Suppressor macrophage treated with lipopolysaccharide for 1 hour (primary cell): ENCODE results near the gene NSD2.
"Not testable (repeated sequence)": the region's sequence is repeated elsewhere in the genome, so short reads cannot be mapped to it uniquely, and the experiment has no call there.

Source experiments
- DNase-seq, 3 donors: peaks; one replicate each; pipeline ENCODE4 v3.0.0-alpha.2; 2020 to 2022

The NSD2 gene

DNA sequence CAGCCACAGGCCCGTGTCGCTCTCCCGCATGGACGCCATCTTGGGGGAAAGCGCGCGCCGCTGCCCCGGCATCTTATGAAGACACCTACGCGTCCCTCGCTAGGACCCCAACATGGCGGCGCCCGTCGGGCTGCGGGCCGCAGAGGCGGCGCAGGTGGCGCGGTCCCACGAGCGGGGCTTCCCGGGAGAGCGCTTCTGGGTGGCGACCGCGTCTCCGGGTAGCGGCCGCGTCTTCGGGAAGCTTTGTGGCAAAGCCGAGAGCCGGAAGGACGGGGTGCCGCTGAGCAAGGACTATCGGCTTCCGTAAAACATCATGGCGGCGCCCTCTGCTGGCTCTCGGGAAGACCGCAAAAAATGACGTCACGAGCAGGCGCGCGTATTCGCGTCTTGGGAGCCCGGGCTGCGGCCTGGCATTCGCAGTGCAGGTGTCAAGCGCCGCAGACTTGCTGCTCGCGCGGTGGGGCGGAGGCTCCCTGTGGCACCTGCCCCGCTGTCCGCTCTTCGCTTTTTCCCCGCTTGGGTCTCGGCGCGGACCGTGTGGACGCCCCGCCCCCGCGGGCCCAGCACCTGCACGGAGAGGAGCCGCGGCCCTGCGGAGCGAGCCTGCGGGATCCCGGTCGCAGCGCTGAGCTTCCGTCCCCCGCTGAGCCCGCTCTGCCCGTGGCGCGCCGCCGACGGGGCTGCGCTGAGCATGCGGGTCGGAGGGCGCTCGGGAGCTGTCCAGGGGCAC lies 137.9 kb downstream of the NSD2 start, which contains the start of gene NELFA:
Gene NELFA, minus strand, starts transcription at position 54 of the 730 bp plus-strand sequence. Its CDS starts 15 bp downstream, at position 39.
- peak; percentile 95 to 97 (median 97) for DNase-seq

DNA sequence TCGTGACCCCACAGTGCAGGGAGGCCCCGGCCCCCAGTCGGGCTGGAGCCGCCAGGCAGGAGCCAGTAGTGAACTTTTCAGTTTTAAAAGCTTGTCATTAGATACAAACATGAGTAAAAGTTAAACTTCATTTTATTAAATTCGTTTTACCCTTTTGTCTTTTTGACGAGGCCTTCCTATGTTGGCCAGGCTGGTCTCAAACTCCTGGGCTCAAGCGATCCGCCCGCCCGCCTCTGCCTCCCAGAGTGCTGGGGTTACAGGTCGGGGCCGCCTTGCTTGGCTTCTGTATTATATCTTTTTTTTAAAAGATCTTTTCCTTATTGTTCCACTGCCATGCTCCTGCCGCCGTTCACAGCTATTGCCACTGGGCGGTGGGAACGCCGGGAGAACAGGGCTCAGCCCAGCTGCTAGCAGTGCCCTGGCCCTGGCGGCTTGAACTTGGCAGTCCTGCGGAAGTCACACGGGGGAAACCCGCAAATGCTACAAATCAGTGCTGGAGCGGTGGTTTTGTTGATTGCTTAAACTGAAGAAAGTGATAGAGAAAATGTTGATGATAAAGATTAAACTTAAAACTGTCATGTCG lies 138.5 kb downstream of the NSD2 start:
- peak; percentile 92 to 95 (median 95) for DNase-seq

DNA sequence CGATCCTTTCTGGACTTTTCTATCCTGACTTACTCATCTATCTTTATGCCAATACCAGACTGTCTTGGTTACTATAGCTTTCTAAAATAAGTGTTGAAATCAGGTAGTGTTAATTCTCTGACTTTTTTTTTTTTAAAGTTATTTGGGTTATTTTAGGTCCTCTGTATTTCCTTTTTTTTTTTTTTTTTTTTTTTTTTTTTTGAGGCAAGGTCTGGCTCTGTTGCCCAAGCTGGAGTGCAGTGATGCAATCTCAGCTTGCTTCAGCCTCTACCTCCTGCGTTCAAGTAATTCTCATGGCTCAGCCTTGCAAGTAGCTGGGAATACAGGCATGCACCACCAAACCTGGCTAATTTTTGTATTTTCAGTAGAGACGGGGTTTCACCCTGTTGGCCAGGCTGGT lies 140.4 kb downstream of the NSD2 start:
- DNase-seq, result peak; percentile 60 to 64 (median 61)

DNA sequence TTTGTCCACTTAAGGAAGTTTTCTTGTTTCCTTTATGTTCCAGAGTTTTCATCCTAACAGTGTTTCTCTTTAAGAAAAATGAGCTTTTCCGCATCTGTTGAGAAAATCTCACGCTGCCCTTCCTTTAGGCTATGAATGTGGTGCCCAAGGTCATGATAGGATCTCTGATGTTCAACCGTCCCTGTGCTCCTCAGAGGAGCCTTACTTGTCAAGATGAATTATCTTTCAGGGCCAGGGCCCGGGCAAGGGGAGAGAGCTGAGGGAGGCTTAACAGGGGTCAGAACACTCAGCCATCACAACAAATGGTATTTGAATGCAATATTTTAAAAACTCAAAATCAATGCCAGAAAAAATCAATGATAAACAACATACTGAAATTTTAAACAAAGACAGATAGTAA lies 143.8 kb downstream of the NSD2 start:
- no peak for DNase-seq

DNA sequence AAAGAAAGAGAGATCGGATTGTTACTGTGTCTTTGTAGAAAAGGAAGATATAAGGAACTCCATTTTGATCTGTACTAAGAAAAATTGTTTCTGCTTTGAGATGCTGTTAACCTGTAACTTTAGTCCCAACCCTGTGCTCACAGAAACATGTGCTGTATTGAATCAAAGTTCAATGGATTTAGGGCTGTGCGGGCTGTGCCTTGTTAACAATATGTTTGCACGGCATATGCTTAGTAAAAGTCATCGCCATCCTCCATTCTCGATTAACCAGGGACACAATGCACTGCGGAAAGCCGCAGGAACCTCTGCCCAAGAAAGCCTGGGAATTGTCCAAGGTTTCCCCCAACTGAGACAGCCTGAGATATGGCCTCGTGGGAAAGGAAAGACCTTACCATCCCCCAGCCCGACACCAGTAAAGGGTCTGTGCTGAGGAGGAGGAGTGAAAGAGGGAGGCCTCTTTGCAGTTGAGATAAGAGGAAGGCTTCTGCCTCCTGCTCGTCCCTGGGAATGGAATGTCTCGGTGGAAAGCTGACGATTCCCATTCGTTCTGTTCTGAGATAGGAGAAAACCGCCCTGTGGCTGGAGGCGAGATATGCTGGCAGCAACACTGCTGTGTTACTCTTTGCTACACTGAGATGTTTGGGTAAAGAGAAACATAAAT lies 150.3 kb downstream of the NSD2 start:
- not testable (repeated sequence) for DNase-seq

DNA sequence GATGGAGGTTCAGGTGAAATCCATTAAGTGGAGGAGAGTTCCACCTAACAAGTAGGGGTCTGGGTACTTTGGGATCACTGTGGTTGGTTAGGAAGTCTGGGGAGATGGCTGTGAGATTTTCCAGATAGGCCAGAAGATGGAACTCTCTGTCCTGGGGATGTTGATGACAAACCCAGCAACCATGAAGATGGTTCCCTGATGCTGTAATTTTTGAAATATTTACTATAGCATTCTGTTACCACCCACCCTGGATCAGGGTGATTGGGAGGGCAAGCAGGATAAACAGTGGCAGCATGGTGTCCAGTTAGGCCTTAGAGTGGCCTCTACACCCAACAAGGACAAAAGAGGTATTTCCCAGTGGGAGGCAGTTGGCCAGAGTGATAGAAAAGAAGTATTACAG lies 153.5 kb downstream of the NSD2 start:
- no peak for DNase-seq

DNA sequence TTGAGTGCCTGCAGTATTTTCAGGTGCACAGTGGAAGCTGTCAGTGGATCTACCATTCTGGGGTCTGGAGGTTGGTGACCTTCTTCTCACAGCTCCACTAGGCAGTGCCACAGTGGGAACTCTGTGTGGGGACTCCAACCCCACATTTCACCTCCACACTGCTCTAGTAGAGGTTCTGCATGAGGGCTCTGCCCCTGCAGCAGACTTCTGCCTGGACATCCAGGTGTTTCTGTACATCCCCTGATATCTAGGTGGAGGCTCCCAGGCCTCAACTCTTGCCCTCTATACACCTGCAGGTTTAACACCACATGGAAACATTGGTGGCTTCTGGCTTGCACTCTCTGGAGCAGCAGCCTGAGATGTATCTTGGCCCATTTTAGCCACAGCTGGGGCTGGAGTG lies 154.6 kb downstream of the NSD2 start:
- no peak for DNase-seq

DNA sequence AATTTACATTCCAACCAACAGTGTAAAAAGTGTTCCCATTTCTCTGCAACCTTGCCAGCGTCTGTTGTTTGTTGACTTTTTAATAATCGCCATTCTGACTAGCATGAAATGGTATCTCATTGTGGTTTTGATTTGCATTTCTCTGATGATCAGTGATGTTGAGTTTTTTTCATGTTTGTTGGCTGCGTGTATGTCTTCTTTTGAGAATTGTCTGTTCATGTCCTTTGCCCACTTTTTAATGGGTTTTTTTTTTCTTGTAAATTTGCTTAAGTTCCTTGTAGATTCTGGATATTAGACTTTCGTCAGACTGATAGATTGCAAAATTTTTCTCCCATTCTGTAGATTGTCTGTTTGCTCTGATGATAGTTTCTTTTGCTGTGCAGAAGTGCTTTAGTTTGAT lies 155.9 kb downstream of the NSD2 start:
- DNase-seq, result not testable (repeated sequence)

DNA sequence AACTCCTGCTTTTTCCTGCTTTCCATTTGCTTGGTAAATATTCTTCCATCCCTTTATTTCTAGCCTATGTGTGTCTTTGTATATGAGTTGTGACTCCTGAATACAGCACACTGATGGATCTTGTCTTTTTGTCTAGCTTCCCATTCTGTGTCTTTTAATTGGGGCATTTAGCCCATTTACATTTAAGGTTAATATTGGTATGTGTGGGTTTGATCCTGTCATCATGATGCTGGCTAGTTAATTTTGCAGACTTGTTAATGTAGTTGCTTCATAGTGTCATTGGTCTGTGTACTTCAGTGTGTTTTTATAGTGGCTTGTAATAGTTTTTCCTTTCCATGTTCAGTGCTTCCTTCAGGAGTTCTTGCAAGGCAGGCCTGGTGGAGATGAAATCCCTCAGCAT lies 160.0 kb downstream of the NSD2 start:
- not testable (repeated sequence) for DNase-seq
